NCI-H1930 (cell line): ENCODE measurements around the gene PTPRM.
"Not testable (repeated sequence)": the region's sequence is repeated elsewhere in the genome, so short reads cannot be mapped to it uniquely, and the experiment has no call there.

Experiments
- DNase-seq, 2 experiments: peaks; one replicate each; lab custom pipeline; 2025; lab: John Stamatoyannopoulos, UW

The PTPRM gene

DNA sequence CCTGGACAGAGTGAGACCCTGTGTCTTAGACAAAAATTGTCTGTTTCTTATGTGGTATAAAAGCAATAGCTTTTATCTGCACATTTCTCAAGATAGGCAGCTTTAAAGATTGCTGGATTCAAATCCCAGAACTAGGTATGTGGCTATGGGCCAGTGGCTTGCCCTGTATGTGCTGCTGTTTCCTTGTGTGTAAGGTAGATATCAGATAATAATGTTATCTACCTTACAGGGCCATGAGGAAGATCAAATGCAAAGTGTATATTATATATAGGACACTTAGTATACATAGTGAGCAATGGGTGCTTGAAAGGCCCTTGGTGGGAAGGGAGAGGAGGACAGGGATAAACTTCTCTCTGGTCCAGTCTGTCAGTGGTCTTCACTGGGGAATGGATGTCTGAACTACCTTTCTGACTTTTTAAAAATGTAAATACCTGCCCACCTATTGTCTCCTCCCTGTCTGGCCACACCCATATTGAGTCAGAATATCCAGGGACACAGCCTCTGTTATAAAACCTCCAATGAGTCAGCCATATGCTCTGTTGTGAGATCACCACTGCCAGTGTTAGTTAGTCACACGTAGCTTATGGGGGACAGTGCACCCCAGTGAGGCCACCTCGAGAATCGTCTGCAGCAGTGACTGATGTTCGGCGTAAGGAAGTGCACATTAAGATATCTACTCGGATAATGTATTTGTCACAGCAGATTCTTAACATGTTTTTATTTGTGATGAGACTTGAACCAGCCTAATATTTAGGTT is 383.4 kb downstream of the PTPRM start:
- DNase-seq = no peak

DNA sequence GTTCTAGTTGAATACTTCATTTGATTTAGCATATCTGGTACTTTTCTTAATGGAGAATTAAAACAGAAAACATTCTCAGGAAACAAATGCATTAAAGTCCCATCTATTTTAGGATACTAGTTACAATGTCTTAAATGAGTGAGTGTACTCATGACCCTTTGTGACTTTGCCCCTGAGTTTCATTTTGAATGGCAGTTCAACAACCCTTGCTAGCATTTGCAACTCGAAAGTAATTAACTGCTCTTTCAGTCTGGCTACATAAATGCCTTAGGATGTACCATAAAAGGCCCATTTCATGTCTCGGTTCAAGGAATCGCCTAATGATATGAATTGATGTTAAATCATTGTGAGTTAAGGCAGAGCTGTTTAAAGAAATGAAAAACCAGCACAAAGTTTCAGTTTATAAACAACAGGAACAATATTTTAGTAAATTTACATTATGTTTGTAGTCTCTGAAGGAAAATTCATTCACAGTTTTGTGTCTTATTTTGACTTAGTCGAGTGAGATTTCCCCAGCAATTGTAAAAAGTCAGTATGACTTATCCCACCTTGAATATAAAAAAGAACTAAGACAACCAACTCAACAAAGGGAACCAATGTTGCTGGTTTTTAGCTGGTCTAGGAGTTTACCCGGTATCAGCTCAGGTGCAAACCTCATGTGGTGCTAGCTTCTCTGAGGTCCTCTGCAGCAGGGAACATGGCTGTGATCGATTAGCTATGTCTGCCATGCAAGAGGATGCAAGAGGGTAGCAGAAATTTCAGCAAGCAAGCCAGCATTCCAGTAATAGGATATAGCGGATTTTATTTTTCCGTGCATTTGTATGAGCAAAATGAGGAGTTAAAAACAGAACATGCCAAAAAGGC is 386.2 kb downstream of the PTPRM start:
- DNase-seq = no peak

DNA sequence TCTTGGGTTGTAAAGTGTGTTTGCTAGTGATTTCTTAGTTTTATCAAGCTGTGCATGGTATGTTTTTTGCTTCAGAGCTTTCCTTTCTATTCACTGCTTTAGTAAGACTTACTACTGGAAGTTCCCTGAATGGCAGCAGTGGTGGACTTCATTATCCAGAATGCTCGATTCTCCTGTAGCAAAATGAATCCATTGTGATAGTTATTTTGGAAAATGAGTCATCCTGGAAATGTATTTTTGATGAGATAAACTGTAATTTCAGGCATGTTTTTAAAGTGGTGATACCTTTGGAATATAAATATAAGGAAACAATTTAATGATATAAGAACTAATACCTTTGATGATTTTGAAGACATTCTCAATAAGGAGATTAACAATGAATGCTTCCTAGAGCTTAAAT is 387.1 kb downstream of the PTPRM start:
- DNase-seq = no peak

DNA sequence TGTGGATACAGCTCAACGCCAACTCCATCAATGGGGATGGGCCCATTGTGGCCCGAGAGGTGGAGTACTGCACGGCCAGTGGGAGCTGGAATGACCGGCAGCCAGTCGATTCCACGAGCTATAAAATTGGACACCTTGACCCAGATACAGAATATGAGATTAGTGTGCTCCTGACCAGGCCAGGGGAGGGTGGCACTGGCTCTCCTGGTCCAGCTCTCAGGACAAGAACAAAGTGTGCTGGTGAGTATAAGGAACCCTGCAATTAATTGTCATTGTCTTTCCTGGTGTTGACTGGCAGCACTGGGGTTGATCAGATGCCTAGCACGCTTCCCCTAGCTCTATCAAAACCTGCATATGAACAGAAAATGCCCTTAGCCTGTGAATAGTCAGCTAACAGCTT is 388.1 kb downstream of the PTPRM start:
- no peak for DNase-seq

DNA sequence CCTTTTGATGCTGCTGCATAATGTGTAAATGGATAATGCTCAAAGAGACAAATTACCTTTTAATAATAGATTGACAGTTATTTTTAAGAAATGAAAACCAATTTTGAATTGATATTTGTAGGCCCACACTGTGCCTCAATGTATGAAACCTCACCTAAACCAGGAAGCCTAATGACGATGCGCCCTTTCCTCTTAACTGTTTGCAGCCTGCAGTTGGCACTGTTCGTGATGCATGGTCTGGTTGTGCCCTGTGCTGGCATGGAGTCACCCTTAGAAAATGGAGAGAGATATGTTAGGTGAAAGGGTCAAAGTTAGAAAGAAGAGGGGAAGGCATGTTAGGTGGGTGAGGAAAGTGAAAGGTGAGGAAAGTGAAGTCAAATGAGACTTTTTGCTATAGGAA is 390.2 kb downstream of the PTPRM start:
- no peak for DNase-seq

DNA sequence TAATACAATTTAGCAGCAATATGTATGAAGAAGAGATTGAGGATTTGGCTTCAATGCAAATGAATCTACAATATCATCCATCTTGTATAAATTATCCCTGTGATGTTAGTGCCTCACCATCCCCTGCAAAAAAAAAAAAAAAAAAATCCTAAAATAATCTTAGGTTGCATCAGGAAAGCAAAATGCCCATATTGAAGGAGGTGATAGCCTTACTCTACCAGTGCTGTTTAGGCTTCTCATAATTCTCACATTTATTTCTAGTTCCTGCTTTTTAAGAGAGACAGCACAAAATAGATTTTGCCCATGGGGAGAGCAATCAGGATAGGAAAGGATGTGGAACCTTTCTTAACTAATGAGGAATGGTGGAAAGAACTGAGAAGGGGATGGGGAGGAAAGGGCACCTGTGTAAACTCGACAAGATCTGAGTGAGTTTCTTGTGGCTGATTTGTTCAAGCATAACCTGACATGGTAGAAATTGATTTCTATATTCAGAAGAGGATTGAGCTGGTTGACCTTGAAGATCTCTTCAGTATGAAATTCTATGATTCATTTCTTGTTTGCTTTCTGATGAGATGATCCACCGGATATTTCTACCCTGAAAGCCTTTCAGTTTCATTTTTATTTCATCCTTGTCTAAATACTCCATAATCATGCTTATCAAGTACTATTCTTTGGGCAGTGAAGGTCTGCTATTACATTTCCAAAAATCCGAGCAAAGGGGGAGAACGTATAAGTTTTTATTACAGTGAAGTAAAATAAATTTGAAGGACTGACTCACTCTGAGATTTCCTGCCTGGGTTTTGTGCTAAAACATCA is 391.2 kb downstream of the PTPRM start:
- no peak for DNase-seq

DNA sequence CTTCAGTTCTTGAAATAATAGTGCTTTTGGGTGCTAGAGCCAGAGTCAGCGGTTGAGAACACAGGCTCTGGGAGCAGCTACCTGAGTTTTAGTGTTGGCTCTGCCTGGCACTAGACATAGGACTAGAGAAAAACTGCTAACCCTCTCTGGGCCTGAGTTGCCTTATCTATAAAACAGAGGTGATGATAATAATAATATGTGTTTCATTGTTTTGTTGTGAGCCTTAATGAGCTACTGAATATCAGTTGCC is 391.7 kb downstream of the PTPRM start:
- no peak for DNase-seq

DNA sequence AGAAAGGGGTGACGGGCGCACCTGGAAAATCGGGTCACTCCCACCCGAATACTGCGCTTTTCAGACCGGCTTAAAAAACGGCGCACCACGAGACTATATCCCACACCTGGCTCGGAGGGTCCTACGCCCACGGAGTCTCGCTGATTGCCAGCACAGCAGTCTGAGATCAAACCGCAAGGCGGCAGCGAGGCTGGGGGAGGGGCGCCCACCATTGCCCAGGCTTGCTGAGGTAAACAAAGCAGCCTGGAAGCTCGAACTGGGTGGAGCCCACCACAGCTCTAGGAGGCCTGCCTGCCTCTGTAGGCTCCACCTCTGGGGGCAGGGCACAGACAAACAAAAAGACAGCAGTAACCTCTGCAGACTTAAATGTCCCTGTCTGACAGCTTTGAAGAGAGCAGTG is 399.6 kb downstream of the PTPRM start:
- not testable (repeated sequence) for DNase-seq

DNA sequence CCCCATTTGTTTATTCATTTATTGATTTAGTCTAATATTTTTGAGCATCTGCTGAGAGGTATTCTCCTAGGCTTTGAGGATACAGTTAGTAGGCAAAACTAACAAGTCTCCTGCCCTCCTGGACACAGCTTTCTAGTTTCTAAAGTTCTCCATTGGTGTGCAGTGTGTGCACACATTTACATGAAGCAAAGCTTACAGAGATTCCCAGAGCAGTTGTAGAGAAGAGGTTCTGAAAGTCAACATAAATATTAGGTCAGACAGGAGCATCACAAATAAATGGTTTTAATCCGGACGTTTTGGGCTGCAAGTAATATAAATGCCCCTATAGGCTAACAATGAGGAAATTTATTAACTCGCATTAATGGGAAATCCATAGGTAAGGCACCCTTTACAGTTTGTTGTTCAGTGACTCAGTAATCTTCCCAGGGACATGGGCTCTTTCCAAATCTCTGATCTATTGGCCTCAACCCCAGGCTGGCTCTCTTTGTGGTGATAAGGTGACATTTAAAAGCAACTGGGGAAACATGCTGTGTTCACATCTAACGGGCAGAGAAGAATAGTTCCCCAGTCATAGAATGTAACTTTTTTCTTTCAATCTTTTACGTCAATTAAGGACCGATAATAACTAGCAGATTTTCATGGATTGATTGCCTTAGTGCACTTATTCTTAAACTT is 407.2 kb downstream of the PTPRM start:
- no peak for DNase-seq

DNA sequence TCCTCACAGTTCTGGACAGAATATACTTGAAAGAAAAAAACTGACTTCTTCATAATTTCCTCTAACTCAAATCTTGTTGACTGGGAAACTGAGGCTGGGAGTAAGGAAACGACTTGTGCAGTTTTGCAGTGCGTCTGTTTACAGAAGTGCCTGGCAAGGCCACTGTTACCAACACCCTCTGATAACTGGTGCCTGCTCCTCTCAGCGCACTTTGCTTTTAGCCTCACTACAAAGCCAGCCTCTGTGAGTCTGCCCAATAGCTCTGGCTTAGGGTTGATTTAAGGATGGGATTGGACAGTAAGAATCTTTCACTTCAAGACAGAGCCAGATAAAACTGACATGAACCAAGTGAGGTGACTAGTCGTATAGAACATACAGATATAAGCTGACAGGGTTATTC is 410.8 kb downstream of the PTPRM start:
- DNase-seq = no peak

DNA sequence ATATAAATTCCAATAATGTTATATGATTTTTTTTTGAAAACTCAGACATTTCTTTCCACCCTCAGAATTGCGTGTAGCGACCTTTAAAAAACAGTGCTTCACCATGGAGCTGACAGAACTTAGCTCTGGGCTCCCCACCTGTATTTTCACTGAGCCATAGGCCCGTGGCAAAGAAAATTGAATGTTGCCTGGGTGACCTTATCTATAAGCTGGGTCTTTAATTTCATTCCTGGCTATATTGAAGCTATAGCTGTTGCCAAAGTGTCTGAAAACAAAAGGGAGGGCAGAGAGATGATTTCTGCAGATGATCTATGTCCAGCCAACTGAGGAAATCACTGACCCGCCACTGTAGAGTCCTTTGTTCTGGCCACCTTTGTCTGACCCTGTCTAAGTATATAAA is 411.7 kb downstream of the PTPRM start:
- DNase-seq = no peak

DNA sequence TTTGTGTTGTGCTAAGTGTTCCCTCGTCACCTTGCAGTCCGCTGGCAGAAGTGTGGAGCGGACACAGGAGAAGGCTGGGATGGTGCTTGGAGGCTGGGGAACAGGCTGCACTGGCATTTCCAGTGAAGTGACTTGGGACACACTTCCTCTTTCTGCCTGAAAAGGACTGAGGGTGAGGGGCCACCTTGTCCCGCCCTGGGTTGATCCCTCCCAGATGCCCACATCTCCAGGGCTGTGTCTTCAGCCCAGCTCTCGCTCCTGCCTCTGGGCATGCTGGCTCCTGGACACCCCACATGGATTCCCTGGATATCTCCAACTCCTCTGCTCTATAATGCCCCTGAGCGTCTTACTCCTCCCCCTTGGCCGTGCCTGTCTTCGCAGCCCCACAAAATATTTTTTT is 412.6 kb downstream of the PTPRM start:
- no peak for DNase-seq

DNA sequence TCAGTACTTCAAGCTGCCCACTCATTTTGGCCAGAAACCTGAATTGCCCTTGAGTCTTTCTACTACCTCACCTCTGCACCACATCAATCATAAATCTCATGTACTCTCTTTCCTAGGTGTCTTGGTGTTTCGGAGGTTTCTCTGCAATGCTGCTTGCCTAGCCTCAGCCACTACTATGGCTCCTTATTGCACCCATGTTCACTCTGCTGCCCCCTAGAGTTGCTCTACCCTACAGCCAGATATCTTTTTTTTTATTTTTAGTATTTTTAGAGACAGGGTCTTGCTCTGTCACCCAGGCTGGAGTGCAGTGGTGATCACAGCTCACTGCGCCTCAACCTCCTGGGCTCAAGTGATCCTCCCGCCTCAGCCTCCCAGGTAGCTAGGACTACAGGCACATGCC is 413.0 kb downstream of the PTPRM start:
- no peak for DNase-seq

DNA sequence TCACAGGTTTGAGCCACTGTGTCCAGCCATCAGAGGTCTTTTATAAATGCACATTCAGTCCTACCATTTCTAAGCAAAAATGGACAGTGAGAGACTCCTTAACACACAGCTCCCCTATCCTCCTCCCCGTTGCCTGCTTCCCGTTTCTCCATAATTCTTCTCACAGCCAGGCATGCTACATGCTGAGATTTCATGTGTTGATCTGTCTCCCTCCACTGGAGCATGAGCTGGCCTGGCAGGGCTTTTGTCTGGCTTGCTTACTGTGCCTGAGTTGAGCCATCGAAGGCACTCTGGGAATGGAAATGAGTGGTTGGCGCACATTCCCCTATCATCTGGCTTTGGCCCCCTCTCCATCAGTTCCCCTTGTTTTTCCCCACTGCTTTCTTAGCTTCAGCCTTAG is 413.5 kb downstream of the PTPRM start:
- DNase-seq = no peak

DNA sequence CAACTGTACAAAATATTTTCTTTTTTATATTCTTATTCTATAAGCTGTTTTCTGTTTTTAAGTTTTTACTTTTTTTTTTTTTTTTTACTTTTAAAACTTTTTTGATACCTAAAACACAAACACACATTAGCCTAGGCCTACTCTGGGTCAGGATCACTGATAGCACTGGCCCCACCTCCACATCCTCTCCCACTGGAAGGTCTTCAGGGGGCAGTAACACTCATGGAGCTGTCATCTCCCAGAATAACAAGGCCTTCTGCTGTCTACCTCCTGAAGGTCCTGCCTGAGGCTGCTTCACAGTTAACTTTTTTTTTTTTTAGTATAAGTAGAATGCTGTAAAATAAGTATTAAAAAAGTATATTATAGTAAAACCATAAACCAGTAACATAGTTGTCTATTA is 415.1 kb downstream of the PTPRM start:
- DNase-seq = no peak

DNA sequence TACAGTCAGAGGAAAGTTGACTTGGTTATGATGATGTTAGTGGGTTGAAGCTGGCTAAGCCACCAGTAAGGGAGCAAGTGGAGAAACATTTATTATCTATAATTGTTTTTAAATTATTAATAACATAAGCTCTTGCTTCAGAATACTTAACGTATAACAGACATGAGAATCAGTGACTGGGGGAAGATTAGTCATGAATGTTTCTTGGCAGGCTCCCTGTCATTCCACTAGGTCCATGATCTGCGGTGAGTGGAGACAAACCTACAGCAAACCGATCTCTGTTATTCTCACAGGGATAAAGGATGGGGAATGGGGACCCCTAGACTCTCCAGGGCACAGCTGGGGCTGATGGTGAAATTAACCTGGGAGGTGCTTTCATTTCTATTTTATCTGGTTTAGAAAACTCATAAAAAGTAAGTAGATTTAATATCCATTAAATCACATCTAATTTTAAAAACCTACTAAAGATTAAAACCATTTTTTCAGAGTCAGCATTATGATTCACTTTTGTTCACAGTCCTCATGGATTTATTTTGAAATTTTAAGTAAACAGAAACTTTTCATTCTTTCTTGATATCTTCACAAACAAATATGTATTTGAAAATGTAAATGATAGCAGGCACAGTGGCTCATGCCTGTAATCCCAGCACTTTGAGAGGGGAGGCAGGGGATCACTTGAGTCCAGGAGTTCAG is 420.3 kb downstream of the PTPRM start:
- no peak for DNase-seq

DNA sequence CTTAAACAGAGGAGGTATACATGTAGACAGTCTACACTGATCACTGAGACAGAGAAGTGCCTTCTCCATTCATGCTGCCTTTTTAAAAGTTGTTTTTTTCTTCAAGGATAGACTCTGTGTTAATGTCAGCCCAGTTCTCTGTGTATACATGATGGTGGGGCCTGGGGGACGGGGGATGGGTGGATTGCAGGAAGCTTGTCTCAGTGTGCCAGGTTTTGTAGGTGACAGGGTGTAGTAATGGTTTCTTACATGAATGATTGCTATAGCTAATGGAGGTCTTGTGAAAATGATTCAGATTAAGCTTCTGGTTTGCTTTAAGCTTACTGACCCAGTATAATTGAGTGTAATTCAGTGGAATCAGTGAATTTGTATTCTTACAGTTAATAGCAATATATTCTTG is 423.6 kb downstream of the PTPRM start:
- DNase-seq = no peak

DNA sequence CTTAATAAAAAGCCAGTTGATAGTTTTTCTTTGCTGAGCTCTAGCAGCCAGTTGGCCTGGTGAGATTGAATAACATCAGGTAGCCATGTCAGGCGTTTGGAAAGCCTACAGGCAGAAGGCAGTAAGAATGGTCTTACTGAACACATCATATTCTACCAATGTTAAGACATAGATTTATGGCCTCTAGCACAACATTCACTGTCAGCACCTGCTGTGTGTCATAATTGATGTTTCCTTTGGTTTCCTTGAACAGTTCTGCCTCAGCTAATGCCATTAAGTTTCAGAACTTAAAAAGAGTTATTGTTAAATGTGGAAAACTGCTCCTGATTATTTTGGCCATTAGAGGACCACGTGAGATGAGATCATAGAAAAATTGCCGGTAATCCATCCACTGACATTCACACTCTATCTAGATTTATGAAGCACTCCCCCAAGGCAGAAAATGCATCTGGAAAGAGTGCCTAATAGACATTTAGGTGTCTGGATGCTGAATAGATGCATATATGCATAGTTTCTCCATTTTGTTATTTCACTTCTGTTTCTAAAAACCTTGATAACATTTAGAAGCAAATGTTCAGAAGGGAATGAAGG is 434.7 kb downstream of the PTPRM start:
- no peak for DNase-seq

DNA sequence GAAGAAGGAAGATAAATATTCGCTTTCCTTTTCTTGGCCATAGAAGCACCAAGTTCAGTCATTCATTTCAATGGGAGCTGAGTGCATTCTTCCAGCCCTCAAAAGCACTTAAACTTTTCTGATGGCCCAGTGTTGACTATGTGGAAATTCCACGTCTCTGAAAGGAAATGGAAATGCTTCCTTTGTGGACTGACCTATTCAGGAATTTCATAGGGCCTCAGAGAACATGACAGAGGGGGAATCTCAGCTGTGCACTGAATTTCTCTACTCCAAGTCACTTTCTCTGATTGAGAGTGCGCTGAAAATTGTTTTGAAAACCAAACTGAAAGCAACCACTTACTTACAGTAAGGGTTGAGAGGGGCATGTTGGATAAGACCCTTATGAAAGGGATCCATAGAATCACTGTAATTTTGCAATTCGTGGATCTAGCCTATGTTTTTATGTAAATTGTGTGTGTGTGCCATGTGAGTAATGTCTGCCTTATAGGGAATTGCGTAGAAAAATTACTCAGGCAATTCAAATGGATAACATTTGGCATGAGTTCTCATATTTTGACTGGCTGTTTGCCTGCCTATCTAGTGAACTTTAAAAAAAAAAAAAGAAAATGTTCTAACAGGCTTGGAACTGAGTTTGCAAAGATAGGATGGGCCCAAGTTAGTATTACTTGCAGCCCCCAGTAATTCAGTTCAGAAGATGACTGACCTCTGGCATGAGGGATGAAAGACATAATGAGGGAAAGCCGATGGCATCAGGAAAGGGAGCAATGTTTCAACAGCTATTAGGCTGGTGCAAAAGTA is 437.0 kb downstream of the PTPRM start:
- DNase-seq = no peak

DNA sequence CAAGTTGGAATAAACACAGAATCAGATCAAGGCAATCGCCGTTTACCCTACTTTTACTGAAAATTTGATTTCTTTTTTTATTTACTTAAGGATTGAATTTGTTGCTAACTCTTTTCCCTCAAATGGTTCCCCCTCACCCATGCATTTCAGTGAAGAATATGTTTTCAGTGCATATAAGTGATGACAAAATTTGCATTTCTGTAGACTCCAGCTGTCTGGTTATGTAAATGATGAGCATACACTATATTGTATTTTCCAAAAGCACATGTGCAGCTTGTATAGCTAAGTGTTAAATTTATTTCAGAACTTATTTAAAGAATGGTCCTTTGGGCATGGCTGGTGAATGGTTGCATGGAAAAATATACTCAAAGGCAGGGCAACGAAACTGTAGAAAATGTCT is 437.7 kb downstream of the PTPRM start:
- DNase-seq = no peak
